Mesothelial cell of epicardium (in vitro differentiated cells): ENCODE results near the gene OSER1. TPM values are rescaled to one million over a fixed set of nuclear protein-coding genes. Genes with fewer than 3 reads are reported as not detected.

Experiments used
- DNase-seq, 2 experiments: peaks; one replicate each; pipeline ENCODE4 v3.0.0; 2021; ENCODE audit warnings: low spot score in 2 of 2; ENCODE audit not compliant: unreplicated experiment in 2 of 2
- H3K27ac Mint-ChIP-seq: 2 replicates; pipeline ENCODE4 v1.8.0; 2021; ENCODE audit warnings: mixed read lengths
- H3K27me3 Mint-ChIP-seq: 2 replicates; pipeline ENCODE4 v1.8.0; 2021; ENCODE audit warnings: low read depth, mixed read lengths
- H3K36me3 Mint-ChIP-seq: 2 replicates; pipeline ENCODE4 v1.8.0; 2021; ENCODE audit warnings: mixed read lengths
- H3K4me1 Mint-ChIP-seq: 2 replicates; pipeline ENCODE4 v1.8.0; 2021; ENCODE audit warnings: mixed read lengths
- H3K4me3 Mint-ChIP-seq: 2 replicates; pipeline ENCODE4 v1.8.0; 2021; ENCODE audit warnings: mild to moderate bottlenecking, moderate library complexity, mixed read lengths
- H3K9me3 Mint-ChIP-seq: 2 replicates; pipeline ENCODE4 v1.8.0; 2021; ENCODE audit warnings: mixed read lengths
- CTCF ChIP-seq: fragments of 200-600 bp; sonication (generic); IDR thresholded peaks from one replicate; pipeline ENCODE4 v1.5.0; 2021; ENCODE audit warnings: antibody characterized with exemption; ENCODE audit not compliant: unreplicated experiment
- total RNA-seq: library from RNA; stranded (reverse); gene quantifications from 3 replicates; pipeline ENCODE4 v1.2.1, GENCODE V29; 2021

Gene OSER1
- total RNA-seq, 1 donor from 2014 or later = 31.5 TPM

- no peak overlapping the region for H3K27ac Mint-ChIP-seq
- no peak overlapping the region for H3K4me3 Mint-ChIP-seq
- peaks cover 2% of the 10 kb centered on the region for H3K4me1 Mint-ChIP-seq
- H3K27me3 Mint-ChIP-seq = no peaks in the 10 kb centered on the region
- H3K36me3 Mint-ChIP-seq = no peaks in the 10 kb centered on the region
- no peak for TF ChIP-seq CTCF
- H3K9me3 Mint-ChIP-seq = peaks cover 4% of the 10 kb centered on the region
- DNase-seq = no peak
Measured at GRCh38 chr20:44166477-44166876, 44.1 kb downstream of the OSER1 start.

- Mint-ChIP-seq H3K9me3 (peaks cover 4% of the 10 kb centered on the region), H3K27me3 (no peaks in the 10 kb centered on the region), H3K4me1 (no peaks in the 10 kb centered on the region), H3K36me3 (no peaks in the 10 kb centered on the region), H3K27ac (no peak overlapping the region), H3K4me3 (no peak overlapping the region)
- no peak for DNase-seq
- no peak for TF ChIP-seq CTCF
Measured at GRCh38 chr20:44166008-44166407, 44.6 kb downstream of the OSER1 start.

- Mint-ChIP-seq H3K9me3 (peaks cover 4% of the 10 kb centered on the region), H3K4me1 (no peaks in the 10 kb centered on the region), H3K4me3 (no peak overlapping the region), H3K36me3 (no peaks in the 10 kb centered on the region), H3K27me3 (no peaks in the 10 kb centered on the region), H3K27ac (no peak overlapping the region)
- no peak for DNase-seq
- TF ChIP-seq CTCF = no peak
Measured at GRCh38 chr20:44160133-44160532, 50.4 kb downstream of the OSER1 start.

GRCh38 chr20:44159711-44160110 is 50.9 kb downstream of the OSER1 start:
- Mint-ChIP-seq H3K4me3 (no peak overlapping the region), H3K4me1 (no peaks in the 10 kb centered on the region), H3K9me3 (peaks cover 4% of the 10 kb centered on the region), H3K27me3 (no peaks in the 10 kb centered on the region), H3K36me3 (no peaks in the 10 kb centered on the region), H3K27ac (no peak overlapping the region)
- DNase-seq = no peak
- TF ChIP-seq CTCF = no peak

GRCh38 chr20:44159125-44159524 is 51.4 kb downstream of the OSER1 start:
- H3K4me1 Mint-ChIP-seq = no peaks in the 10 kb centered on the region
- no peak overlapping the region for H3K27ac Mint-ChIP-seq
- H3K27me3 Mint-ChIP-seq = no peaks in the 10 kb centered on the region
- TF ChIP-seq CTCF = no peak
- no peaks in the 10 kb centered on the region for H3K36me3 Mint-ChIP-seq
- H3K9me3 Mint-ChIP-seq = peaks cover 4% of the 10 kb centered on the region
- no peak for DNase-seq
- no peak overlapping the region for H3K4me3 Mint-ChIP-seq

GRCh38 chr20:44157061-44157460 is 53.5 kb downstream of the OSER1 start:
- Mint-ChIP-seq H3K36me3 (no peaks in the 10 kb centered on the region), H3K4me1 (peaks cover 14% of the 10 kb centered on the region), H3K4me3 (no peak overlapping the region), H3K27me3 (no peaks in the 10 kb centered on the region), H3K27ac (no peak overlapping the region), H3K9me3 (no peaks in the 10 kb centered on the region)
- no peak for DNase-seq
- TF ChIP-seq CTCF = no peak
